K562 (cell line): ENCODE results near the gene IKZF3. TPM values are rescaled to one million over a fixed set of nuclear protein-coding genes. Genes with fewer than 3 reads are reported as not detected.

Experiments used
- ATAC-seq: fragments of 200-7000 bp; cut with Tn5 transposase; 3 replicates; pipeline ENCODE4 v1.9.1; 2020; ENCODE audit warnings: moderate library complexity
- BruUV-seq: library from RNA; stranded (reverse); fragments of 400-500 nt; replicated peaks from 2 replicates; lab custom pipeline; 2021; lab: Mats Ljungman, UMichigan
- CTCF ChIA-PET: fragments of 300-600 bp; formaldehyde crosslinking; extraction: SDS; loops from one replicate; lab custom pipeline; 2021; ENCODE audit warnings: low intra/inter-chr PET ratio; lab: Yijun Ruan, JAX
- POLR2A ChIA-PET: fragments of 300-600, 350-650 bp; sonication (Branson Sonifier 250); formaldehyde crosslinking; extraction: SDS; loops from one replicate; lab custom pipeline; 2021; ENCODE audit warnings: antibody characterized with exemption, inconsistent platforms; lab: Yijun Ruan, JAX
- DNase-seq, 4 experiments: peaks; one replicate each; pipeline versions ENCODE4 v3.0.0 to v3.0.0-alpha.2; 2011 to 2018; ENCODE audit warnings: low spot score in 3 of 4, mixed read lengths in 3 of 4; ENCODE audit errors: extremely low read depth in 1 of 4
- FAIRE-seq: peaks from 2 replicates; lab custom pipeline; 2011; peaks lifted over from hg19 to GRCh38; lab: Jason Lieb, UNC
- H2AFZ ChIP-seq: 2 replicates; pipeline ENCODE4 v1.6.0; 2011; ENCODE audit warnings: low read depth, low read length, control low read depth, inconsistent platforms
- H3K27ac ChIP-seq: fragments of 200-600 bp; 3 replicates; pipeline ENCODE4 v1.8.0; 2011; ENCODE audit warnings: low read depth, mild to moderate bottlenecking, control low read depth, inconsistent platforms, low read length, moderate library complexity, mixed read lengths; ENCODE audit errors: extremely low read depth
- H3K27me3 ChIP-seq, 2 experiments: fragments of 300-600 bp in 1 of 2; 2 replicates in 1 of 2; 3 replicates in 1 of 2; pipeline versions ENCODE4 v1.6.0 to v1.8.0; 2011; ENCODE audit warnings: inconsistent platforms in 2 of 2, low read length in 2 of 2, mild to moderate bottlenecking in 1 of 2, mixed read lengths in 1 of 2, moderate library complexity in 1 of 2; ENCODE audit not compliant: control insufficient read depth in 2 of 2, insufficient read depth in 2 of 2
- H3K36me3 ChIP-seq: fragments of 300-600 bp; 3 replicates; pipeline ENCODE4 v1.8.0; 2011; ENCODE audit warnings: mild to moderate bottlenecking, low read length, inconsistent platforms; ENCODE audit not compliant: control insufficient read depth, insufficient read depth
- H3K4me1 ChIP-seq, 2 experiments: fragments of 200-600 bp in 1 of 2; replicated peaks in 1 of 2; 2 replicates in 1 of 2; 3 replicates in 1 of 2; pipeline versions ENCODE4 v1.5.1 to v1.8.0; 2011; ENCODE audit warnings: inconsistent platforms in 2 of 2, low read length in 2 of 2, mild to moderate bottlenecking in 1 of 2, mixed read lengths in 1 of 2, moderate library complexity in 1 of 2; ENCODE audit not compliant: control insufficient read depth in 2 of 2, insufficient read depth in 2 of 2
- H3K4me2 ChIP-seq: 2 replicates; pipeline ENCODE4 v1.6.1; 2011; ENCODE audit warnings: low read length, control low read depth, inconsistent platforms, mixed read lengths; ENCODE audit not compliant: insufficient read depth
- H3K4me3 ChIP-seq: fragments of 200-600 bp; sonication (generic), shearing (Covaris generic); 2 replicates; pipeline ENCODE4 v1.5.1; 2016; ENCODE audit warnings: control low read depth, inconsistent platforms
- H3K79me2 ChIP-seq: fragments of 200-600 bp; 3 replicates; pipeline ENCODE4 v1.8.0; 2011; ENCODE audit warnings: low read length, inconsistent platforms; ENCODE audit not compliant: control insufficient read depth, insufficient read depth
- H3K9ac ChIP-seq, 2 experiments: 2 replicates each; pipeline versions ENCODE4 v1.6.0 to v1.6.1; 2011; ENCODE audit warnings: low read depth in 2 of 2, low read length in 2 of 2, control low read depth in 1 of 2, inconsistent platforms in 1 of 2, mild to moderate bottlenecking in 1 of 2, mixed read lengths in 1 of 2; ENCODE audit not compliant: insufficient read depth in 1 of 2
- H3K9me1 ChIP-seq: one replicate; pipeline ENCODE4 v1.6.0; 2011; ENCODE audit warnings: inconsistent platforms, mild to moderate bottlenecking, low read length, moderate library complexity; ENCODE audit not compliant: control insufficient read depth, insufficient read depth
- H3K9me3 ChIP-seq: replicated peaks from 2 replicates; pipeline ENCODE4 v1.5.1; 2011; ENCODE audit warnings: low read depth, low read length, inconsistent platforms; ENCODE audit not compliant: control insufficient read depth, insufficient read depth
- H4K20me1 ChIP-seq: replicated peaks from 2 replicates; pipeline ENCODE4 v1.6.1; 2011; ENCODE audit warnings: low read length, inconsistent platforms, mixed read lengths; ENCODE audit not compliant: control insufficient read depth, insufficient read depth
- CBFA2T2 ChIP-seq: fragments of 450-650 bp; conservative IDR thresholded peaks from 2 replicates; pipeline ENCODE4 v1.6.1; 2017; ENCODE audit warnings: mild to moderate bottlenecking
- CBX8 ChIP-seq: fragments of 200-600 bp; sonication (generic); IDR thresholded peaks from 2 replicates; pipeline ENCODE4 v1.6.1; 2012; ENCODE audit warnings: borderline replicate concordance, mixed run types, low read depth, mild to moderate bottlenecking, moderate library complexity, mixed read lengths, low read length, control low read depth, inconsistent platforms; ENCODE audit not compliant: poor library complexity, severe bottlenecking; ENCODE audit errors: extremely low read depth
- ESRRB ChIP-seq: fragments of 250-450 bp; sonication (Bioruptor Pico); IDR thresholded peaks from 2 replicates; pipeline ENCODE4 v1.5.0; 2020; ENCODE audit warnings: mild to moderate bottlenecking, moderate library complexity, borderline replicate concordance
- HINFP ChIP-seq: fragments of 450-650 bp; conservative IDR thresholded peaks from 2 replicates; pipeline ENCODE4 v1.6.1; 2016; ENCODE audit warnings: missing genetic modification characterization, low read depth, mild to moderate bottlenecking, control low read depth, missing compliant biosample characterization
- KAT7 ChIP-seq: sonication (generic); formaldehyde crosslinking; IDR thresholded peaks from 2 replicates; pipeline ENCODE4 v1.8.0; 2022; ENCODE audit warnings: missing genetic modification reagents, mild to moderate bottlenecking, borderline replicate concordance
- MCM3 ChIP-seq: fragments of 450-650 bp; IDR thresholded peaks from 2 replicates; pipeline ENCODE4 v1.6.1; 2016
- MLLT1 ChIP-seq, 2 experiments: fragments of 450-650 bp; IDR thresholded peaks; 2 replicates each; pipeline ENCODE4 v1.6.1; 2016
- NBN ChIP-seq: fragments of 450-650 bp; IDR thresholded peaks from 2 replicates; pipeline ENCODE4 v1.6.1; 2016; ENCODE audit warnings: low read depth, mild to moderate bottlenecking
- RHOXF2B ChIP-seq: fragments of 250-450 bp; sonication (Bioruptor Pico); conservative IDR thresholded peaks from 2 replicates; pipeline ENCODE4 v1.5.1; 2021
- SNIP1 ChIP-seq: fragments of 450-650 bp; IDR thresholded peaks from 2 replicates; pipeline ENCODE4 v1.7.1; 2017; ENCODE audit warnings: low read depth, mild to moderate bottlenecking
- ZBTB26 ChIP-seq: fragments of 450-650 bp; formaldehyde crosslinking; IDR thresholded peaks from 2 replicates; pipeline ENCODE4 v1.4.0; 2022; ENCODE audit warnings: missing genetic modification characterization
- ZNF584 ChIP-seq: fragments of 200-800 bp; sonication (Bioruptor generic); IDR thresholded peaks from 2 replicates; pipeline ENCODE4 v1.6.1; 2016; ENCODE audit warnings: low read depth, mild to moderate bottlenecking, missing genetic modification characterization, missing compliant biosample characterization
- ZNF586 ChIP-seq: fragments of 450-650 bp; formaldehyde crosslinking; conservative IDR thresholded peaks from 2 replicates; pipeline ENCODE4 v1.4.0; 2020; ENCODE audit warnings: mild to moderate bottlenecking, moderate library complexity
- WGBS: fragments of 100-300 bp; shearing (Covaris generic); methylation state at CpG from one replicate; pipeline ENCODE4 v1.1.6; 2016; ENCODE audit warnings: low coverage, mixed read lengths; ENCODE audit not compliant: insufficient coverage; ENCODE audit errors: missing lambda C conversion rate; 5-methylcytosine and 5-hydroxymethylcytosine counted together
- in situ Hi-C: fragments of 300-500 bp; cut with MboI; formaldehyde crosslinking; loops from 4 replicates; pipeline ENCODE4 v1.15.0; 2018; ENCODE audit warnings: inconsistent platforms, mixed read lengths
- intact Hi-C: fragments of 100-400 bp; cut with micrococcal nuclease; formaldehyde crosslinking; loops from 2 replicates; pipeline ENCODE4 v1.14.2; 2022
- polyA plus RNA-seq, 8 experiments: library from polyadenylated mRNA; depleted of rRNA in 4 of 8; stranded (reverse) in 5 of 8; unstranded in 3 of 8; fragments of >200 nt; fragmentation: Nextera tagmentation in 2 of 8; fragmentation: Illumina TruSeq in 1 of 8; extraction: Ambion mirVana in 2 of 8; extraction: Trizol in 1 of 8; gene quantifications; 2 replicates each; pipeline versions ENCODE4 v1.2.1 to v1.2.3, GENCODE V29; 2011 to 2014; ENCODE audit warnings: inconsistent platforms in 1 of 8, missing spikeins in 1 of 8
- total RNA-seq, 7 experiments: library from RNA; depleted of rRNA in 6 of 7; stranded (reverse); fragments of >200 nt in 6 of 7; fragmentation: Illumina TruSeq in 2 of 7; extraction: Trizol in 2 of 7; gene quantifications; 2 replicates each; pipeline versions ENCODE4 v1.2.1 to v1.2.3, GENCODE V29; 2011 to 2021; ENCODE audit warnings: low replicate concordance in 1 of 7
- TF ChIP-seq, protein P1 (sequence below): fragments of 250-450 bp; sonication (Bioruptor Pico); IDR thresholded peaks from 2 replicates; pipeline ENCODE4 v1.5.0; 2021; ENCODE audit warnings: mild to moderate bottlenecking, moderate library complexity

The IKZF3 gene
- total and polyA plus RNA-seq, 9 of the 15 experiments (the other 6 are each of a cell fraction or from before 2014, with no cell fraction given) = 0.06 to 1.6 (median 0.62) TPM

- ATAC-seq (no peak), FAIRE-seq (no peak), DNase-seq (no peak)
- in situ Hi-C loops (no loop called here), intact Hi-C loops (no loop called here)
- no peaks in the 10 kb centered on the region for H4K20me1 ChIP-seq
- CTCF ChIA-PET = no interaction called here
- BruUV-seq = no TSS peak
- H3K4me3 ChIP-seq = no peak overlapping the region
- no peak overlapping the region for H3K4me2 ChIP-seq
- peaks cover under 1 to 2% of the 10 kb centered on the region in 2 experiments; a peak in 2 of 5 replicates for H3K27me3 ChIP-seq
- POLR2A ChIA-PET = interaction anchor here (1.2 kb wide), 1 partner anchor 9 kb away, joined by 3 read pairs; no protein-coding TSS in a partner anchor
- no peaks in the 10 kb centered on the region for H3K9me3 ChIP-seq
- H3K9me1 ChIP-seq = no peaks in the 10 kb centered on the region
- no peak overlapping the region for H3K9ac ChIP-seq
- no peaks in the 10 kb centered on the region for H3K36me3 ChIP-seq
- H3K27ac ChIP-seq = no peak overlapping the region
- no peaks in the 10 kb centered on the region for H3K79me2 ChIP-seq
- H3K4me1 ChIP-seq = peaks cover 0 to under 1% of the 10 kb centered on the region in 2 experiments; a peak in 1 of 5 replicates
- WGBS = 24% methylated on average over 4 of the region's 4 CpGs
- no peak overlapping the region for H2AFZ ChIP-seq
- TF ChIP-seq SNIP1 (no peak), ZBTB26 (CRISPR knock-in tag) (no peak), RHOXF2B (CRISPR knock-in tag) (no peak), CBX8 (no peak), HINFP (no peak), ESRRB (CRISPR knock-in tag) (no peak), ZNF584 (no peak), MLLT1 (IDR thresholded peaks at IDR 0.05) (no peak), NBN (no peak), MCM3 (no peak), CBFA2T2 (no peak), KAT7 (CRISPR knock-in tag) (no peak), ZNF586 (no peak)
- TF ChIP-seq, protein P1, sequence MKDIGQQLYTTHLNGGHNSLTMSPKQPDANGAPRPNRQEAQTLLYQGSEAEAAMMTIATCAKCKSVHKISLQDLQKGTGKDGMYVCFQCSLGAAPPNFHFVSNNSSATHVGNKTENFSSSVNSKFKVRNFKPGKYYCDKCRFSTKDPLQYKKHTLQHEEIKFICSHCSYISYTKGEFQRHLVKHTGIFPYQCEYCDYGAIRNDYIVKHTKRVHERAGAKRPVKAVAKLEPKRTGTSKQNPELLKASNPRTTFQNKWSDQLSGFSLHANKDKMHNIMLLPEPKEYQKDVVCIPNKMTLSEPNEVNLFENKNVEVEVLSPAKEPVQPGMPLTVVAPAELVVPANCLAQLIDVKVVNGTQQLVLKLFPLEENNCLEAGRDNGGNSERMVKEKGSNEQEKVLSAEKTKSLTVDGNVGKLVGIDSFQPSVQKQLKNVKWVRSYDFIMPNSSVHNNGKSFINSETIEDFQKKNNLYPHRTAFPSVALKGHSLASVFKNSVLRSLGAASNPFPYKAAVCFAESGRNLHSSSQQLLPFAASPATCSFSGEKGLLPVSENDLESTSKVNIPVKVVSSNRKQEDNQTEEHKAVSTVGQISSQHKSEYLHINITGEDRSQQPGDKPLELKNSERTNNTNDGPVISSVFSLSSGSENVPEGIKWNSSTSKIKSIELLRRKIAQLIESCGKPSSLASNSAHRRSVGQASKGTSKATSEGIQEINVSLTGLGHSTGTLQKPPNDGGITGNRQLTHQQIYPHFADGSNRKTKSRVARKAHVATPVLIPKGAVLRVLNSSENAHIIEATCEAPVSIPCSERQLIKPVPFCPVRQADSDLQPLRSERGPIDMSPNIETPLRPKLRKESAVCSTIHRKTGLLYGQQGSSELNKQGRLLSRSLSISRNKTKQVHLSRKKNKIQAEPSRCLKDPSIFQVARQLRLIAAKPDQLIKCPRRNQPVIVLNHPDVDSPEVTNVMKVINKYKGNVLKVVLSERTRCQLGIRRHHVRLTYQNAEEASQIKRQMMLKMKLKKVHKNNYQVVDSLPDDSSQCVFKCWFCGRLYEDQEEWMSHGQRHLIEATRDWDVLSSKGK = no peak
These were observed 34.0 kb upstream of the IKZF3 start for GRCh38 chr17:39898088-39898487.
